Limb (tissue), 2 donors: ENCODE results near the gene C1orf116.

Experiments
- DNase-seq, 2 donors: peaks; one replicate each; pipeline ENCODE4 v3.0.0-alpha.2; 2016; ENCODE audit errors: extremely low spot score in 2 of 2

The C1orf116 gene

DNA sequence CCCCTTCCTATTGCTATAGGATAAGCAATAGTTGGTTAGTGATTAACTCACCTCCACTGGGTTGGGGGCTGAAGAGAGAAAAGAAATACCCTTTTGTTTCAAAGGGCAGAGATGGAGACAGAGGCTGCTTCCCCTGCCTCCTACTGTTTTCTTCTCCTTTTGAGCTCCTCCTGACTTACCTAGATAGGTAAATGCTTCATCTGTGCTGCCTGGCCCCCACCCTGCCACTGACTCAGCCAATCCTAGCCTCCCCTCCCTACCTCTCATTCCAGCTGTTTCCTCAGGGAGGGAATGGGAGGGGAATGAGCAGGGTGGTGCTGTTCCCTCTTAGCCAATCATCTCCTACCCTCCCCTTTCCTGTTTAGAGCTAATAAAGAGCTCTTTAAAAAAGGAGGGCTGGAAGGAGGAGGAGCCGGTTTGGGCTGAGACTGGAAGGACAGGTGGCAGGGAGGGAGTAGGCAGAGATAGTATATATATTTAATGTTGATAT is at the start of gene C1orf116:
Gene C1orf116 (minus strand): TSS at position 229 of the 490 bp plus-strand sequence. CDS start 5,158 bp downstream, outside the sequence.
- peak in 1 of 2 donors; percentile 26 for DNase-seq

DNA sequence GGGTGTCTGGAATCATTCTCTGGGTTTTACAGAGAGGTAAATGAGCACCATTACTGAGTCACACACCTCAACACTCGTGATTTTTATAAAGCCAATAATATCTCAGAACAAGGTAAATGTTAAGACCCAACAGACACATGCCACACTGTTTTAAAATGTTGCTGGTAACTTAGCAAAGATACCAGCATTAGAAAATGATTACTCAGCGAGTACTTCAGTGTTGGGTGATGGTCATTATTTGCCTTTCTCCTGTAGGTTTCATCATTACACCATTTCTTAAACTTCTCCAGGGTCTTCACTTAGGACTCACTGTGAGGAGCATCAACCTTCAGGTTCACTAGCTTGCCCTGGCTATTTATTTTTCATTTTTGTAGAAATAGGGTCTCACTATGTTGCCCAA is 49.2 kb upstream of the C1orf116 start:
- no peak for DNase-seq

DNA sequence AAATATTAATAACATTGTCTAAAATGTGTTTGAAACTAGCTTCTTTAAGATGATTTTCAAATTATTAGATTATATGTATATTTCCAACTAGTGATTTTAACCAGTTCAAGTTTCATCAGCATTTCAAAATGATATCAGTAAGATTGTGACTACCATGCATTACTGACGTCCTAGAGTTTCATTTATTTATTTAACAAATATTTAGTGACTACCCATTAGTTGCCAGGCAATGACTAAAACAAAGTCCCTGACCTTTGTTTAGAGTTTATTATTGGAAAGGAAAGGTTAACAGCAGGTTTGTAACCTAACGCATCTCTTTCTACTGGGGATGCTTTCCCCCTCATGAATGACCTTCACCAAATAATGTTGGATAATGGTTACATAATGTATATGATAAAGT is 48.5 kb upstream of the C1orf116 start:
- no peak for DNase-seq

DNA sequence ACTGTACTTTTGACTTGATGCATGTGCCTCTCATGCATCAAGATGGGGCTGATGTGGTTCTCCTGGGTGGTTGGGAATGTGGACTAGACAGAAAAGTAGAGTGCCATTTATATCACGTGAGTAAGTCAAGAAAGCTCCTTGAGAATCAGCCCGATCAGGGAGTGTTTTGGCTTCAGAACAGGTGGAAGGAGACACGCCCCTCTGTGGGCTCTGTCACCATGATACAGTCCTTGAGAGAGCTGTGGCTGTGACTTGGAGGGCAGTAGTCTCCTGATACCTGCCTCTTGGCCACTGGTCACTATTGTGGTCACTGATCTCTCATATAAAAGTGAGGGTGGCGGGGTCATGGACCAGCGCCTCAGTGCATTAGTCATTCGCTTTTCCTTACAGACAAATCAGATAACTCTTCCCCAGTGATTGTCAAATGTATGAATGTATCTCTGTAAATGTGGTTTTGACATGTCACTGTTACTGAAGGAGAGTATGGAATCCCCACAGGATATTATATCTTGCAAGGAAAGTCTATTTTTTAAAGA is 47.2 kb upstream of the C1orf116 start:
- no peak for DNase-seq

DNA sequence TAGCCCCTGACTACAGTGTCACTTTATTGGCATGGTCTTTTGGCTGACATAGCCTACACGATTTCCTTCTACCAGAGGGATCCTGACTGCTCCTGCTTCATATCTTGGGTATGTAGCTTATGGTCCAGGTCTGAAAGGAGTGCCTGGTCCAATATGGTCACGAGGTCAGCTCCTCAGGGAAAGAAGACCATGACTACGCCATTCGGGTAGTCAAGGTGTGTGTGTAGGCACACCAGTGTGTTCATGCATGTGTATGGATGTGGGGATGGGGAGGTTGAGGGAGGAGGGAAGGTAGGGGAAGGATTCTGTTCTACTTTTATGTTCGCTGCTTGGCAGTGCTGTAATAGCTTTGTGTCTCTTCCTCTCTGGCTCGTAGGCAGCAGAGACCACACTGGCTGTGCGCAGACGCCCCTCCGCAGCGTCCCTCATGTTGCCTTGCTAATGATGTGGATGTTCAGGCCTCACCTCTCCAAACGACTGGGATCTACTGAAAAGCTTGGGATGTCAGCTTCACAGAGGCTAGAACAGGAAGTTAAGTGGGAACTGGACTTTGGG is 46.1 kb upstream of the C1orf116 start:
- no peak for DNase-seq

DNA sequence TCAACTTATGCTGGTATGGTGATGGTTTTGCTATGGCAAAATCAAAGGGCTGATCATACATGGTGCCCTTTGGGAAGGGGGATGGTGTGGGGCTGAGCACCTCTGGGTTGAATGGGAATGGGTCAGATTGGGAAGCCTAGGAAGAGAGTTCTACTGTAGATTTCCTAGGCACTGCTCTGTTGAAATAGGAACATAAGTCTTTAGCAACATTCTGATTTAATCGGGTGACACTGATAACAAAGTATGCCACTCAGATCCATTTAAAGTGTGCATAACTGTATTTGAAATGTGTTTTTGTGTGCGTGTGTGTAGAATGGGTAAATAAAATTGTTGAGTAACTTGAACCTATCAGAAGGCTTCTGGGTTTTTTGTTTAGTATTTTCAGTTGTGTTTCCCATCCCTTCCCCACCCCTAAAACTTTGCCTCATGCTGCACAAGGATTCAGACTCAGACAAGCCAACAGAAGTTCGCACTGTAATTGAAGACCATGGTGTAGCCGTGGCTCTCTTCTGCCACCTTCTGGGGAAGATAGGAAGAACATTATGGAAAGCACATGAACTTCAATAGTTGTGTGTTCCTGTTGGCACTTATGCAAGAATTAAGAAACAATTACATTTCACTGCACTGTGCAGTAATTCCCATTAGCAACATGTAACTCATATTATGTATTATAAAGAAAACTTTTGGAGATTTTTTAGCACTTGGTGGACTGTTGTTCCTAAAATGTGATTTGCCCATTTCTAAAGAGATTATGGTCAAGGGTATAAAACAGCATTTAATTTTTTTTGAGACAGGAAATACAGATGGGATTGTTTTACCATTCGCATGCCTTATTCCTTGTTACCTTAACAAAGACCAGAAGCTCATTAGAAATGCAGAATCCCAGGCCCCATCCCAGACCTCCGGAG is 45.2 kb upstream of the C1orf116 start:
- DNase-seq = peak; percentile 76 to 82

DNA sequence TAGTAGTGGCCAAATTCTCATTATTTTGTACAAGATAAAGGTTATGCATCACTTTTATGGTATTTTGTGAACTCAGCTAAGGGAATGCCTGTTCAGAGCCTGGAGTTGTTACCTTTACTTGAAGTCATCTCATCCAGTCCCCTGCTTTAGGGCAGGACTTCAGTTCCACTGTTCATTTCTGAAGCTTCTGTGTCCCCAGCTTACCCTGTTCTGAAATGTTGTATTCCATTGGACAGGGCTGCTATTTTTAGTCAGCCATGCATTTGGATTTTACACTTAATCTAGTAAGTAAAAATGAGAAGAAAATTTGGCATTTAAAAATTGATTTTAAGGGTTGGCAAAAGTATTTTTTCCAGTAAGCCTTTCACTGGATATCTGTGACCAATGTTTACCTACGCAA is 44.5 kb upstream of the C1orf116 start:
- DNase-seq = no peak

DNA sequence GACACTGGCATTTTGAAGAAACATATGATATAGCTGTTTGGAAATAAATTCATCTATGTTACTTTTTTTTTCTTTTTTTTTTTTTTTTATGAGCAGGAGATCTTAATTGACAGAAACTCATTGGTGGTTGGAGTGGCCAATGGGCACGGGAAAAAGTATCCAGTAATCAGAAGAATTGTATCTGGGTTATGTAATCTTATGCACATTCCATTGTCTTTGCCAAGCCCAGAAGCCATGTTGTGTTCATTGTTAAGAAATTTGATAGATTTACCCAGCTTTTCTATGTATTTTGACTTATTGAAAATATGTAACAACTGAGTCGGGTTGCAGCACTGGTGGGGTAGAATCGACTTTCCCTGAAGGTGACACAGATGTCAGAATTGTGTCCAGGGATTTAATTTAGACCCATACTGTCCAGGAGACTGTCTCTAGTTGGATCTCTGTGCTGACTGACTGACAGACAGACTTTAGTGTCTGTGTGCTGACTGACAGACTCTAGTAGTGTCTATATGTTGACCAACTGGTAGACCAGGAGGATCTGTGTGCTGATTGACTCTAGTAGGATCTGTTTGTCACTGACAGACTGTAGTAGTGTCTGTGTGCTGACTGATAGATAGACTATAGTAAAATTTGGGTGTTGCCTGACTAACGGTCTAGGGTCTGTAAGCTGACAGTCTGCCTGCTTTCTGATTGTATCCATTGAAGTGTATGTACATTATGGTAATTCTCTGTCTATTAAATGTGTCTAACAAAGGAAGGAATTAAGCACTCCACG is 43.8 kb upstream of the C1orf116 start:
- no peak for DNase-seq

DNA sequence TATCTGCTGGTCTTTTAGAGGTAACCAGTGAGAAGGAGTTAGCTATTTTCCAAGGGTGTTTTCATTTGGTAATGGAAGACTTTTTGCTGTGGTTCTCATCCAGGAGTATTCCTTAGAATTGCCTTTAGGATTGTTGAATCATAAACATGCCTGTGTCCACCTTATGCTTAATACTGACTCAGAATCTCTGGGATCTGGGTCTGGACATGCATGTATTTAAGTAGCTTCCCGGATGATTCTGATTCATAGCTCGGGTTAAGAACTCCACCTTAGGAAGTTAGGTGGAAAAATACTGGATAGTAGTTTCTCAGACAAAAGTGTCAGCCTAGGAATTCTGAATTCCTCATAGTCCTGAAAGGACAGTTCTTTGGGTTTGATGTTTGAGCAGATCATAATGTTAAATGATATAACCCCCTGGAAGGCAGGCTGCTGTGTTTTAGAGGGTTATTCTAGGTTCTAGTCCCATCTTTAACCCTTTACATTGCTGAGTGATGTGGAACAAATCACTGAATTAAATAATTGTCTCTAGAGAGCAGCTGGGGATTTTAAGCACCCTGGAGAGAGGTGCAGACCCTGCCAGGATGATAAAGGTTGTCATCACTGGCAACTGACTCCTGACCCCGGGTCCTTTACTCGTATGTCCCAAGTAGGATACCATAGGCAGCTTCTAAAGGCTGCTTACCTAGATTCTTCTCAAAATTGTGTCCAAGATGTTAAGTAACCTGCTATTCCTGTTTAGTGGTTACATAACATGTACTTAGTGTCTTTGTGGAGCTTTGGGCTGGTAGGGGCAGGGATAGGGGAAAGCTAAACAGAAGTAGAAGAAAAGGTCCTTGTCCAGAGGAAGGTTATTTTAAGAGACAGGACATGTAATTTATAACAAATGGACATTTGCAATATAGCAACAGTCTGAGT is 41.6 kb upstream of the C1orf116 start:
- DNase-seq = no peak

DNA sequence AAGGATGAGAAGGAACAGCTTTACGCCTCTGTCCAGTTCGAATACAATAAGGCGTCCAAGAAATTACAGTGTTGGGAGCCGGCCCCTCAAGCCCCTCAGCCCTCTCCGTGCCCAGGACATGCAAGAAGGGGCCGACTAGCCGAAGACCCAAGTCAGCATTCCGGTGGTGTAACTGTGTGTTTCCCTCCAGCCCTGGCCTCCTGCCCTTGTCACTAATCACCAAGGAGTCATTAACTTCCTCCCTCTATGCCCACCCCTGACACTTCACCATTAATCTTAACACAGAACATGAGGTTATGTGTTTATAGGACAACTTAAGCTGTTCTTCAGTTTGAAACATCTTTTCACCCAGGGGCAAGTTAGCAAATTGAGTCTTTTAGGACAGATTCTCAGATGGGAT is 39.7 kb upstream of the C1orf116 start:
- no peak for DNase-seq

DNA sequence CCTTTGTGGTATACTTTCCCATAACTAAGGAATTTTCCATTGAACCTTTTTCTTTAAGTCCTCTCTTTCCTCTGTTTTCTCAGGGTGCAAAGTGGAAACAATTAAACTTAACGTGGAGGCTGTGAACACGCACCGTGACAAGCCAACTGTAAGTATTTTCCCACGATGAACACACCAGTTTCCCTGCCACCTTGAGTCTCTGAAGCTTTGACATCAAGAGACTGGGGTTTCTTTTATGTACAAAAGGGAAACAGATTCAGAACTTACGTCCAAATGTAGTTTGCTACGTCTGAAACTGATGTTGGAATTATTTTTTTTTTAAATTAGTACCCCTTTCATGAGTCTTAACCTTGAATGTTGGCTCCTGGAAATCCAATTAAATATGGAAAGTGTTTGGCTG is 38.9 kb upstream of the C1orf116 start:
- DNase-seq = no peak

DNA sequence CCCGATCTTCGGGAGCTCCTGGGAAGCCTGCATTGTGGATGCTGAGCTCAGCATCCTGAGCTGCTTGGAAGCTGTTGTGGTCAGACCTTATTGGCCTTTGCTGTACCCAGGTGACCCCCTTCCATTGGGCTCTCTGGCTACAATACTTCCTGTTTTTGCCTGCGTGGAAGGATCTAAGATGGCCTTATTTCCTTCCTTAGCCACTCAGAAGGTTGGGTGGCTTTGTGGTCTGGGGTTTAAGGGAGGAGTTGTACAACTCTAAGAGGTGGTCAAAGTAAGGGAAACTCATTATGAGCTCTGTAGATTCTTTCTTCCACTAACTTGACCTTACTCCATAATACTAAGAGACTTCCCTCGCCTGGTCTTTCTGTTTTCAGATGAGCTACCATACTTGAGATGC is 38.3 kb upstream of the C1orf116 start:
- no peak for DNase-seq

DNA sequence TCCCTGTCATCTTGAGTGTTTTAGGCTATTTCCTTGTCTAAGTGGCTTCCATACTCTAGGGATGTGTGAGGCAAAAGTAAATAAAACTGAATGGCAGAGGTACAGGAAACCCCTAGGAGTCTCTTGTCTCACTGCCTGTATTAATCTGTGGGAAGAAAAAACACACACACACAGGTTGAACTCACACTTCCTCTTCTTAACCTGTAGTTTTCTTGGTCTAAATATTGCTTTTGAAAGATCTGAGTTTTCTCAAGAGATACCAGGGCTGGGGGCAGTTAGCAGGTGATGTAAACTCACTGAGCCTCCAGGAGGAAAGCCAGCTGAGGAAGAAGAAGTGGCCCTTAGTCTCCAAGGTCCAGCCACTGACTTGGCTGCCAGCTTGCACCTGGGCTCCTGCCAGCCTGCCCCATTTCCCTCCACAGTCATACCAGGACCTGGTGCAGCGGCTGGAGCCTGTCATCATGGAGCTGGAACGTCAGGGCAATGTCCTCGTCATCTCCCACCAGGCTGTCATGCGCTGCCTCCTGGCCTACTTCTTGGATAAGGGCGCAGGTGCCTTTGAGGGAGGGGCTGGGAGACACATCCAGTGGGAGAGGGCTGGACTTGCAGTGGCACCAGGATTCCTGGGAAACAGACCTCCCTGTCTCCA is 37.4 kb upstream of the C1orf116 start:
- no peak for DNase-seq

DNA sequence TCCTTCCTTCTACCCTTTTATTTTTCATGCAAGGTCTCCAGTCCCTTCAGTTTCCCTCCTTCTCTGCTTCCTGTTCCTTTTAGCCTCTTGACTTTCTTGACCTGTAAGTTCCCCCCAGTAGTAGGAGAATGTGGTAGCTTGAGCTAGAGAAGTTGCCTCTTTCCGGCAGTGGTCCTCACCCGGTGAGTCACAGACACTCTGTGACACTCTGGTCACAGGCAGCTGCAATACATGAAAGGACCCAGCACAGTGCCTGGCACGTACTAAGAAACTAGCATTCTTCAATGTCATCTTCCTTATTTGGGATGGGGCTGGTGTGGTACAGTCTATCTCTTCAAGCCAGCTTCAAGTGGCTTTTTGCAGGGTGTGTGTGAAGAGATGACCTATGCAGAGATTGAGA is 36.5 kb upstream of the C1orf116 start:
- DNase-seq = no peak

DNA sequence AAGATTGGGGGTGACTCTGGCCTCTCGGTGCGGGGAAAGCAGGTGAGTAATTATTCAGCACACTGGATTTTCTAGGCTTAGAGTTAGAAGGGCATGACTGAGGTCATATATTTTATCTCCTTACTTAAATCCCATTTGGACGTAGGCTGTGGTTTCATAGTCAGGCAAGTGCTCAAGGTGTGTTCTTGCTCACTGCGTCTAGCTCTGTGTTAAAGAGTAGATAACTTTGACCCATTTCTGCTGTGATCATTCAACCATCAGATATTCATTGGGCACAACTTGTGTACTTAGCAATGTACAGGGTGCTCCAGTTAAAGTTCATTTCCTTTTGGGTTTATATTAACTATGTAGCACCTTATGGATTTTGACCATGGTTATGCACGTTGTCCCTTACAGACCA is 35.1 kb upstream of the C1orf116 start:
- DNase-seq = no peak

DNA sequence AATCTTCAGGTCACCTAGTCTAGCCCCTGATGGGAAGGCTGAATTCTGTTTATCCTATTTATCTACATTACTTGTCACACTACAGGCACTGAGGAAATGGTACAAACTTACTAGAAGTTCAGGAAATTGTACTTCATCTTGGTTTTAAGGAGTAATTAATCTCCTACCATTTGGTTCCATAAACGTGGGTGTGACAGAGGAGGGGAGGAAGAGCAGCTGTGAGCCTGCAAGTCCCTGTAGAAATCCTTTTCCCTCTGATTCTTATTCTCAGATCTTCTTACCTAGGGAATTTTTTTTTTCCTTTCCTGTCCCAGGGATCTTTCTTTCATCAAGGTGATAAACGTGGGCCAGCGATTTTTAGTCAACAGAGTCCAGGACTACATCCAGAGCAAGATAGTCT is 34.6 kb upstream of the C1orf116 start:
- no peak for DNase-seq

DNA sequence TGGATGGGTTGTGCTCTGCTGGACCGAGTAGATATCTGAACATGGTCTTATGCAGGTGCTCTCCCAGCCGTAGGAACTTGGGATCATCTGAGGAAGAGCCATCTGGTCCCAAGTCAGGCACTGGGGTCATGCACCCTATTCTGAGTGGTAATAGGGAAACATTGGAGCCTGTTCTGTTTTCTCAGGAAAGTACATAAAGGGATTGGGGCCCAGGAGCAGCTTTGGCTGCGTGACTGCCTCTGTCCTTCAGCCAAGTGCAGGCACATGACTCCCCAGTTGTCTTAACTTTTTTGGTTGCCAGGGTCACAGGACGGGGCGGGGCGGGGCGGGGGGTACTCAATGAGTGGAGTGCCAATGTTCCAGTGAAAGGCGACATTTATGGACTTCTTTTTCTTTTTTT is 32.0 kb upstream of the C1orf116 start:
- DNase-seq = no peak

DNA sequence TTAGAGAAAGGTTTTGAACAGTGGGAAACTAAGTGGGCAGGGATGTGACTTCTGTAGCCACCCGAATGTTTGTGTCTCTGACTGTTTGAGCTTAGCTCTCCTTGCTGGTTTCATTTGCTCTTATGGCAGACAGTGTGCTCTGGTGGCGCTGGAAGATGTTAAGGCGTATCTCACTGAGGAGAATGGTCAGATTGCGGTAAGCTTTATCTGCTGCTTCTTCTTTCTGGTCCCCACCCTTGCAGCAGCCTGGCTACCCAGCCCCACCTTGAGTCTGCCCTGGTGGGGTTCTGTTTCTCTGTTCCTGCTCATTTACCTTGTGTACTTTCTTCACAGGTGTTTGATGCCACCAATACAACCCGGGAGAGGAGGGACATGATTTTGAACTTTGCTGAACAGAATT is 30.5 kb upstream of the C1orf116 start:
- no peak for DNase-seq

DNA sequence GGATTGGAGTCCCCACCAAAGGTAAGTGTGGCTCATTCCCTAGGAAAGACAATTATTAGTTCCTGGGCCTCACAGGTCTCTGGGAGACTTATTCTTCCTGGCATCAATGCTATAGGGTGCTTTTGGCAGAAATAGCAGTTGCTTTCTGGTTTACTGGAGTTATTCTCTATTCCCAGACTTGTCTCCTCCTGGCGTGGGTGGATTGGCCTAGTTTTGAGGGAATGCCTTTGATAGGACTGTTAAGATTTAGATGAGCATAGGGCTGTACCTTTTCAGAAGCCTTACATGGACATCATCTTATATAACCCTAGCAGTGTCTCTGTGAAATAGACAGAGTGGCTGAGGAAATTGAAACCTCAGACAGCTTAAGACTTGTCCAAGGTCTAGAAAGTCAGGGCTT is 29.5 kb upstream of the C1orf116 start:
- no peak for DNase-seq

DNA sequence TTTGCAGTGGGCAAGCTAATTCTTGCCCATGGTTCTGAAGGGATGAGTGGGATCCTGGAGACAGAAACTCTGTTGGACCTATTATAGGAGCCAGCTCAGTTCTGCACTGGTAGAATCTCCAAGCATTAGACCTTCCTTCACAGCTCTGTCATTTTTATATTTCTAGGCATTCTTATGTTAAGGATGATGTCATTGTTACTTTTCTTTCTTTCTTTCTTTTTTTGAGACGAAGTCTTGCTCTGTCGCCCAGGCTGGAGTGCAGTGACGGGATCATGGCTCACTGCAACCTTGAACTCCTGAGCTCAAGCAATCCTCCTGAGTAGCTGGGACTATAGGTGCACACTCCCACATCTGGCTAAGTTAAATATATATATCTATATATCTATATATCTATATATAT is 28.0 kb upstream of the C1orf116 start:
- no peak for DNase-seq
